Cardiac fibroblast (primary cell): ENCODE results near the gene CTSF.
A peak's percentile ranks its signal among the peaks of the same experiment; 100 is the strongest.
"Not testable (repeated sequence)": the region's sequence is repeated elsewhere in the genome, so short reads cannot be mapped to it uniquely, and the experiment has no call there.

ENCODE experiments used
- DNase-seq, 2 donors: peaks; one replicate each; pipeline versions ENCODE4 v3.0.0 to v3.0.0-alpha.2; 2010; ENCODE audit warnings: low read depth in 2 of 2
- H3K4me3 ChIP-seq, 2 donors: replicated peaks in 1 of 2; 1 replicate in 1 of 2; 2 replicates in 1 of 2; pipeline ENCODE4 v1.5.1; 2011; ENCODE audit warnings: low read depth in 2 of 2, low read length in 2 of 2, mild to moderate bottlenecking in 2 of 2, moderate library complexity in 1 of 2
- CTCF ChIP-seq: IDR thresholded peaks from one replicate; pipeline ENCODE4 v1.5.1; 2011; ENCODE audit warnings: low read depth, mild to moderate bottlenecking, low read length, inconsistent platforms

Gene CTSF

GRCh38 chr11:66545701-66546367 lies 22.6 kb downstream of the CTSF start, which contains the start of gene ZDHHC24:
TSS of gene ZDHHC24 (minus strand) at chr11:66546048. CDS start at chr11:66546003, 45 bp downstream.
- DNase-seq, result peak; percentile 98 to 99
- H3K4me3 ChIP-seq, result peak within 1 kb of the TSS; percentile 65 to 76
- TF ChIP-seq CTCF, result no peak

GRCh38 chr11:66544952-66545351 lies 23.5 kb downstream of the CTSF start:
- H3K4me3 ChIP-seq, result peak overlapping the region; percentile 65 to 76
- DNase-seq, result not testable (repeated sequence)

GRCh38 chr11:66543263-66544107 lies 24.9 kb downstream of the CTSF start:
- TF ChIP-seq CTCF, result peak; percentile 54
- H3K4me3 ChIP-seq, result no peak overlapping the region
- DNase-seq, result peak; percentile 43 to 65

- H3K4me3 ChIP-seq, result no peak overlapping the region
- no peak for TF ChIP-seq CTCF
- DNase-seq, result peak; percentile 19 to 37
These were observed 26.0 kb downstream of the CTSF start for GRCh38 chr11:66542362-66542761.

GRCh38 chr11:66541892-66542291 lies 26.5 kb downstream of the CTSF start:
- TF ChIP-seq CTCF, result no peak
- no peak overlapping the region for H3K4me3 ChIP-seq
- DNase-seq, result no peak

- not testable (repeated sequence) for DNase-seq, H3K4me3 ChIP-seq
These were observed 27.8 kb downstream of the CTSF start for GRCh38 chr11:66540598-66540997.

- DNase-seq, result no peak
- no peak for TF ChIP-seq CTCF
- H3K4me3 ChIP-seq, result no peak overlapping the region
These were observed 28.6 kb downstream of the CTSF start for GRCh38 chr11:66539870-66540213.
